ENCODE measurements around the gene FRMD1. TPM values are rescaled to one million over a fixed set of nuclear protein-coding genes. Genes with fewer than 3 reads are reported as not detected.

Gene FRMD1
- polyA plus RNA-seq, 3 donors: not detected

GRCh38 chr6:168121303-168121665 lies 42.3 kb upstream of the FRMD1 start:
- H3K4me2 ChIP-seq (replicated peaks; ENCODE audit: extremely low read depth, low read length, poor library complexity, severe bottlenecking): no peak overlapping the region
- no peak overlapping the region for H3K27ac ChIP-seq (ENCODE audit: low read depth in 1 of 2, low read length in 2 of 2)
- Mint-ChIP-seq H3K9me3 (peaks cover 0 to 16% (median 8%) of the 10 kb centered on the region in 7 donors), H3K4me3 (no peak overlapping the region), H3K27ac (no peak overlapping the region), H3K36me3 (no peaks in the 10 kb centered on the region), H3K27me3 (ENCODE audit: low read depth in 3 of 3) (peaks cover 0 to 4% (median 1%) of the 10 kb centered on the region in 3 donors), H3K4me1 (no peaks in the 10 kb centered on the region)
- H3K9ac ChIP-seq (ENCODE audit: insufficient read depth, low read length, poor library complexity, severe bottlenecking): no peak overlapping the region
- no peaks in the 10 kb centered on the region for H3K27me3 ChIP-seq (ENCODE audit: control insufficient read depth in 2 of 2, insufficient read depth in 2 of 2, low read length in 2 of 2)
- no peak overlapping the region for H3K4me3 ChIP-seq (replicated peaks in 1 of 3; ENCODE audit: low read depth in 2 of 3, low read length in 3 of 3)
- no peak overlapping the region for H2AFZ ChIP-seq (ENCODE audit: insufficient read depth, low read depth, low read length, poor library complexity, severe bottlenecking)
- H3K4me1 ChIP-seq (ENCODE audit: control insufficient read depth in 1 of 2, insufficient read depth in 2 of 2, low read length in 2 of 2): no peaks in the 10 kb centered on the region
- TF ChIP-seq CTCF (IDR thresholded peaks at IDR 0.05): no peak
- no peaks in the 10 kb centered on the region for H4K20me1 ChIP-seq (ENCODE audit: insufficient read depth, low read length)
- H3K9me3 ChIP-seq (replicated peaks in 1 of 2; ENCODE audit: control insufficient read depth in 1 of 2, insufficient read depth in 1 of 2, low read length in 2 of 2): peaks cover 0 to 24% of the 10 kb centered on the region in 2 donors
- intact Hi-C loops (cut with micrococcal nuclease): no loop called here
- DNase-seq: no peak
- no peaks in the 10 kb centered on the region for H3K79me2 ChIP-seq (ENCODE audit: insufficient read depth, low read length)
- H3K36me3 ChIP-seq (replicated peaks in 1 of 2; ENCODE audit: control insufficient read depth in 1 of 2, insufficient read depth in 2 of 2, low read length in 2 of 2): no peaks in the 10 kb centered on the region
- WGBS (ENCODE audit: insufficient coverage): 85% methylated on average over 8 of the region's 8 CpGs

- H3K4me3 Mint-ChIP-seq: no peak overlapping the region
- H3K9ac ChIP-seq (ENCODE audit: insufficient read depth, low read length, poor library complexity, severe bottlenecking): no peak overlapping the region
- H3K27me3 ChIP-seq (ENCODE audit: control insufficient read depth in 2 of 2, insufficient read depth in 2 of 2, low read length in 2 of 2): no peaks in the 10 kb centered on the region
- H3K4me3 ChIP-seq (replicated peaks in 1 of 3; ENCODE audit: low read depth in 2 of 3, low read length in 3 of 3): no peak overlapping the region
- no peaks in the 10 kb centered on the region for H3K4me1 Mint-ChIP-seq
- no peaks in the 10 kb centered on the region for H3K79me2 ChIP-seq (ENCODE audit: insufficient read depth, low read length)
- H3K4me1 ChIP-seq (ENCODE audit: control insufficient read depth in 1 of 2, insufficient read depth in 2 of 2, low read length in 2 of 2): no peaks in the 10 kb centered on the region
- H3K4me2 ChIP-seq (replicated peaks; ENCODE audit: extremely low read depth, low read length, poor library complexity, severe bottlenecking): no peak overlapping the region
- no peaks in the 10 kb centered on the region for H3K36me3 Mint-ChIP-seq
- no peaks in the 10 kb centered on the region for H3K36me3 ChIP-seq (replicated peaks in 1 of 2; ENCODE audit: control insufficient read depth in 1 of 2, insufficient read depth in 2 of 2, low read length in 2 of 2)
- DNase-seq: no peak
- intact Hi-C loops (cut with micrococcal nuclease): no loop called here
- H3K27ac Mint-ChIP-seq: peak overlapping the region in 1 of 7 donors; percentile 4
- H3K9me3 ChIP-seq (replicated peaks in 1 of 2; ENCODE audit: control insufficient read depth in 1 of 2, insufficient read depth in 1 of 2, low read length in 2 of 2): peaks cover 0 to 24% of the 10 kb centered on the region in 2 donors
- peaks cover 0 to 4% (median 1%) of the 10 kb centered on the region in 3 donors for H3K27me3 Mint-ChIP-seq (ENCODE audit: low read depth in 3 of 3)
- H3K27ac ChIP-seq (ENCODE audit: low read depth in 1 of 2, low read length in 2 of 2): no peak overlapping the region
- 77% methylated on average over 11 of the region's 15 CpGs for WGBS (ENCODE audit: insufficient coverage)
- H2AFZ ChIP-seq (ENCODE audit: insufficient read depth, low read depth, low read length, poor library complexity, severe bottlenecking): no peak overlapping the region
- TF ChIP-seq CTCF (IDR thresholded peaks at IDR 0.05): no peak
- H4K20me1 ChIP-seq (ENCODE audit: insufficient read depth, low read length): no peaks in the 10 kb centered on the region
- peaks cover 0 to 16% (median 8%) of the 10 kb centered on the region in 7 donors for H3K9me3 Mint-ChIP-seq
Observed at GRCh38 chr6:168120390-168121302, 41.6 kb upstream of the FRMD1 start.

Measured in CD14-positive monocyte (primary cell).